Neural progenitor cell (in vitro differentiated cells): ENCODE results near the gene ETHE1. TPM values are rescaled to one million over a fixed set of nuclear protein-coding genes. Genes with fewer than 3 reads are reported as not detected.

Experiments used
- DNase-seq: peaks from one replicate; pipeline ENCODE4 v3.0.0-alpha.2; 2016; ENCODE audit warnings: low spot score
- H2AFZ ChIP-seq: fragments of 200-600 bp; sonication (generic); replicated peaks from 2 replicates; pipeline ENCODE4 v1.6.1; 2016; ENCODE audit warnings: antibody characterized with exemption
- H3F3A ChIP-seq: fragments of 200-600 bp; sonication (generic); 2 replicates; pipeline ENCODE4 v1.6.1; 2016; ENCODE audit warnings: antibody characterized with exemption, low read depth
- H3K27ac ChIP-seq: fragments of 200-600 bp; sonication (generic); 2 replicates; pipeline ENCODE4 v1.5.1; 2016; ENCODE audit warnings: mild to moderate bottlenecking
- H3K27me3 ChIP-seq: fragments of 200-600 bp; sonication (generic); 2 replicates; pipeline ENCODE4 v1.6.1; 2016; ENCODE audit warnings: mild to moderate bottlenecking, moderate library complexity
- H3K36me3 ChIP-seq: fragments of 200-600 bp; sonication (generic); 2 replicates; pipeline ENCODE4 v1.5.1; 2016
- H3K4me1 ChIP-seq: fragments of 200-600 bp; sonication (generic); 2 replicates; pipeline ENCODE4 v1.6.1; 2016; ENCODE audit warnings: mixed run types
- H3K4me2 ChIP-seq: fragments of 200-600 bp; sonication (generic); 2 replicates; pipeline ENCODE4 v1.6.1; 2016
- H3K4me3 ChIP-seq: fragments of 200-600 bp; sonication (generic); 2 replicates; pipeline ENCODE4 v1.5.1; 2016
- H3K79me2 ChIP-seq: fragments of 200-600 bp; sonication (generic); 2 replicates; pipeline ENCODE4 v1.6.1; 2016; ENCODE audit warnings: low read depth
- H3K9ac ChIP-seq: fragments of 200-600 bp; sonication (generic); 2 replicates; pipeline ENCODE4 v1.6.1; 2016
- H3K9me3 ChIP-seq: fragments of 200-600 bp; sonication (generic); 2 replicates; pipeline ENCODE4 v1.5.1; 2016; ENCODE audit warnings: low read depth
- H4K20me1 ChIP-seq: fragments of 200-600 bp; sonication (generic); 2 replicates; pipeline ENCODE4 v1.6.1; 2016; ENCODE audit warnings: low read depth
- H3K27ac Mint-ChIP-seq: 3 replicates; pipeline ENCODE4 v1.8.0; 2021; ENCODE audit warnings: mixed read lengths
- H3K27me3 Mint-ChIP-seq: 2 replicates; pipeline ENCODE4 v1.8.0; 2022; ENCODE audit warnings: low read depth, mild to moderate bottlenecking, inconsistent platforms, moderate library complexity, mixed read lengths; ENCODE audit not compliant: insufficient read depth
- H3K36me3 Mint-ChIP-seq: 3 replicates; pipeline ENCODE4 v1.8.0; 2021; ENCODE audit warnings: mixed read lengths
- H3K4me1 Mint-ChIP-seq: 3 replicates; pipeline ENCODE4 v1.8.0; 2021; ENCODE audit warnings: mixed read lengths
- H3K4me3 Mint-ChIP-seq: 3 replicates; pipeline ENCODE4 v1.8.0; 2021; ENCODE audit warnings: mild to moderate bottlenecking, moderate library complexity, mixed read lengths
- H3K9me3 Mint-ChIP-seq: 3 replicates; pipeline ENCODE4 v1.8.0; 2020; ENCODE audit warnings: mixed read lengths
- EZH2 ChIP-seq: fragments of 200-600 bp; sonication (generic); IDR thresholded peaks from 2 replicates; pipeline ENCODE4 v1.6.1; 2017; ENCODE audit warnings: antibody characterized with exemption, mild to moderate bottlenecking, moderate library complexity
- EZH2phosphoT487 ChIP-seq: fragments of 200-600 bp; sonication (generic); IDR thresholded peaks from 2 replicates; pipeline ENCODE4 v1.6.1; 2017; ENCODE audit warnings: antibody characterized with exemption
- total RNA-seq: library from RNA; depleted of rRNA; stranded (reverse); fragments of >200 nt; gene quantifications from 2 replicates; pipeline ENCODE4 v1.2.3, GENCODE V29; 2015; ENCODE audit warnings: low replicate concordance
- TF ChIP-seq, protein P1 (sequence below): fragments of 200-600 bp; sonication (generic); IDR thresholded peaks from 2 replicates; pipeline ENCODE4 v1.5.1; 2017; ENCODE audit warnings: antibody characterized with exemption, mild to moderate bottlenecking

The ETHE1 gene
- 13.6 and 27.8 TPM in 2 replicates for total RNA-seq

- Histone ChIP-seq H3K4me2 (peak within 1 kb of the TSS; percentile 92), H3K27me3 (peaks cover 23% of the 10 kb centered on the region), H3K9ac (no peak within 1 kb of the TSS), H2AFZ (peak within 1 kb of the TSS; percentile 77), H3F3A (peaks cover 9% of the 10 kb centered on the region), H4K20me1 (peaks cover 13% of the 10 kb centered on the region), H3K79me2 (no peaks in the 10 kb centered on the region), H3K36me3 (no peaks in the 10 kb centered on the region), H3K27ac (no peak within 1 kb of the TSS), H3K9me3 (no peaks in the 10 kb centered on the region), H3K4me3 (peak within 1 kb of the TSS; percentile 82), H3K4me1 (peaks cover 11% of the 10 kb centered on the region)
- Mint-ChIP-seq H3K4me3 (peak within 1 kb of the TSS; percentile 94), H3K4me1 (peaks cover 16% of the 10 kb centered on the region), H3K36me3 (no peaks in the 10 kb centered on the region), H3K27me3 (peaks cover 4% of the 10 kb centered on the region), H3K9me3 (no peaks in the 10 kb centered on the region), H3K27ac (peak within 1 kb of the TSS; percentile 76)
- no peak for TF ChIP-seq EZH2phosphoT487
- TF ChIP-seq EZH2, result peak; percentile 47
- peak; percentile 92 for DNase-seq
Measured at GRCh38 chr19:43526884-43527859, at the start of gene ETHE1. ETHE1 (minus strand) TSS chr19:43527201; CDS start chr19:43527177, 24 bp downstream.

- DNase-seq, result no peak
- Histone ChIP-seq H3K4me1 (peaks cover 15% of the 10 kb centered on the region), H3K9ac (no peak overlapping the region), H3K27ac (peak overlapping the region; percentile 30), H3K4me2 (peak overlapping the region; percentile 65), H3K9me3 (no peaks in the 10 kb centered on the region), H3K36me3 (no peaks in the 10 kb centered on the region), H4K20me1 (no peaks in the 10 kb centered on the region), H3K4me3 (peak overlapping the region; percentile 82), H3F3A (peaks cover 7% of the 10 kb centered on the region), H2AFZ (no peak overlapping the region), H3K79me2 (peaks cover 45% of the 10 kb centered on the region), H3K27me3 (no peaks in the 10 kb centered on the region)
- Mint-ChIP-seq H3K4me3 (peak overlapping the region; percentile 94), H3K27me3 (no peaks in the 10 kb centered on the region), H3K27ac (peak overlapping the region; percentile 88), H3K36me3 (peaks cover 14% of the 10 kb centered on the region), H3K4me1 (peaks cover 44% of the 10 kb centered on the region), H3K9me3 (peaks cover 2% of the 10 kb centered on the region)
- no peak for TF ChIP-seq EZH2phosphoT487
- TF ChIP-seq, protein P1, sequence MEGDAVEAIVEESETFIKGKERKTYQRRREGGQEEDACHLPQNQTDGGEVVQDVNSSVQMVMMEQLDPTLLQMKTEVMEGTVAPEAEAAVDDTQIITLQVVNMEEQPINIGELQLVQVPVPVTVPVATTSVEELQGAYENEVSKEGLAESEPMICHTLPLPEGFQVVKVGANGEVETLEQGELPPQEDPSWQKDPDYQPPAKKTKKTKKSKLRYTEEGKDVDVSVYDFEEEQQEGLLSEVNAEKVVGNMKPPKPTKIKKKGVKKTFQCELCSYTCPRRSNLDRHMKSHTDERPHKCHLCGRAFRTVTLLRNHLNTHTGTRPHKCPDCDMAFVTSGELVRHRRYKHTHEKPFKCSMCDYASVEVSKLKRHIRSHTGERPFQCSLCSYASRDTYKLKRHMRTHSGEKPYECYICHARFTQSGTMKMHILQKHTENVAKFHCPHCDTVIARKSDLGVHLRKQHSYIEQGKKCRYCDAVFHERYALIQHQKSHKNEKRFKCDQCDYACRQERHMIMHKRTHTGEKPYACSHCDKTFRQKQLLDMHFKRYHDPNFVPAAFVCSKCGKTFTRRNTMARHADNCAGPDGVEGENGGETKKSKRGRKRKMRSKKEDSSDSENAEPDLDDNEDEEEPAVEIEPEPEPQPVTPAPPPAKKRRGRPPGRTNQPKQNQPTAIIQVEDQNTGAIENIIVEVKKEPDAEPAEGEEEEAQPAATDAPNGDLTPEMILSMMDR, result no peak
- TF ChIP-seq EZH2, result no peak
Measured at GRCh38 chr19:43575955-43576878, 49.2 kb upstream of the ETHE1 start.

DNA sequence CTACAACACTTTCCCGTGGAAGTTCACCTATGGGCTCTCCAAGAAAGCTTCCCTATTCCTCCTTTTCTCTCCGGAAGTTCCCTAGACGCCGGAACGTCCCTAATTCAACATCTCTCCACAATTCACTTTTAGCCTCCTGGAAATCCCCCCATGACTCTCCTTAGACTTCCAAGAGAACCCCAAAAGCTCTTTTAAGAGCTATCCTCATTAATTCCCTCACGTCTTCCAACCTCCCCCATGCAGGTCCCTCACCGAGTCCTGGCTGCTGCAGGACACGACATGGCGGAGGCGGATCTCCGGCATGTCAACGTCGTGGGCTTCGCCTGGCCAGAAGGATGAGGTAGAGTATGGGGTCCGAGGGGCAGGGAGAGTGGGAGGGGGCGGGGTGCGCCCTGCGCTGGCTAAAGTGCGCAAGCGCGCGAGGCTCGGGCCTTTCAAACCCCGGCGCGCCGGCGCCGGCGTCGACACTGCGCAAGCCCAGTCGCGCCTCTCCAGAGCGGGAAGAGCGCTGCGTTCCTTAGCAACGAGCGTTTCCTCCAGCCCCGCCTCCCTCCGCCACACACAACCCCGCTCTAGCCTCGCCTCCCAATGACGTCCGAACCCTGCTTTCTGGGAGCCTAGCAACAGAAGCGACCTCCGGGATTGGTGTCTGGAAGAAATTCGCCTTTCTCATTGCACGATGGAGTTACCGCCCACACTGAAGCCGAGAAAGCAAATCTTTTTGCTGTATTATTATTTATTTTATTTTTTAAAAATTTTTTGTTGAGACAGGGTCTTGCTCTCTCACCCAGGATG is 48.4 kb upstream of the ETHE1 start, which contains the start of the genes PINLYP and XRCC1:
TSS of gene PINLYP (plus strand) at position 646 of the 795 bp plus-strand sequence. CDS start 1,391 bp downstream, outside the sequence.
TSS of gene XRCC1 (minus strand) at position 372 of the 795 bp plus-strand sequence. CDS start at position 303, 69 bp downstream.
- TF ChIP-seq EZH2, result no peak
- TF ChIP-seq, protein P1, result no peak
- TF ChIP-seq EZH2phosphoT487, result no peak
- Histone ChIP-seq H3F3A (peaks cover 7% of the 10 kb centered on the region), H3K36me3 (no peaks in the 10 kb centered on the region), H3K79me2 (peaks cover 51% of the 10 kb centered on the region), H3K9me3 (no peaks in the 10 kb centered on the region), H3K27me3 (no peaks in the 10 kb centered on the region), H3K4me1 (peaks cover 9% of the 10 kb centered on the region), H2AFZ (peak within 1 kb of the TSS; percentile 59), H4K20me1 (no peaks in the 10 kb centered on the region), H3K4me3 (peak within 1 kb of the TSS; percentile 82), H3K9ac (peak within 1 kb of the TSS; percentile 87), H3K4me2 (peak within 1 kb of the TSS; percentile 82), H3K27ac (peak within 1 kb of the TSS; percentile 30)
- H3K27ac Mint-ChIP-seq, result peak within 1 kb of the TSS; percentile 98
- H3K27me3 Mint-ChIP-seq, result no peaks in the 10 kb centered on the region
- H3K4me3 Mint-ChIP-seq, result peak within 1 kb of the TSS; percentile 94
- H3K9me3 Mint-ChIP-seq, result peaks cover 2% of the 10 kb centered on the region
- peaks cover 16% of the 10 kb centered on the region for H3K36me3 Mint-ChIP-seq
- H3K4me1 Mint-ChIP-seq, result peaks cover 46% of the 10 kb centered on the region
- peak; percentile 99 for DNase-seq
